SU-DHL-6 (cell line): ENCODE measurements around the gene RPL34.

ENCODE experiments used
- EZH2phosphoT487 ChIP-seq: fragments of 200-600 bp; sonication (generic), shearing (Covaris generic); conservative IDR thresholded peaks from 2 replicates; pipeline ENCODE4 v1.6.1; 2018; ENCODE audit warnings: mild to moderate bottlenecking, antibody characterized with exemption, low read length, moderate library complexity, mixed read lengths
- TF ChIP-seq, protein P1 (sequence below): fragments of 200-600 bp; sonication (generic); IDR thresholded peaks from one replicate; pipeline ENCODE4 v1.5.1; 2017; ENCODE audit warnings: antibody characterized with exemption, mild to moderate bottlenecking, low read length, moderate library complexity; ENCODE audit not compliant: insufficient read depth, poor library complexity, severe bottlenecking

DNA sequence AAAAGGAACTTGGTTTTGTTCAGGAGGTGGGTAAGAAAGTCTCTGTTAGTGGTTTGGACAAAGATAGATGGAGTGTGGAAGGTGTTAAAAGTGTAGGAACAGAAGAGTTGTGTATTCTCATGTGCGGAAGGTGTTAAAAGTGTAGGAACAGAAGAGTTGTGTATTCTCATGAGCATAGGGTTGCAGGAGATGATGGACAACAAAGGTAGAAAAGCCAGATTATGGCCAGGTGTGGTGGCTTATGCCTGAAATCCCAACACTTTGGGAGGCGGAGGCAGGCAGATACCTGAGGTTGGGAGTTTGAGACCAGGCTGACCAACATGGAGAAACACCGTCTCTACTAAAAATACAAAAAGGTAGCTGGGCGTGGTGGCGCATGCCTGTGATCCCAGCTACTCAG is 2.5 kb downstream of the RPL34 start:
- TF ChIP-seq, protein P1, sequence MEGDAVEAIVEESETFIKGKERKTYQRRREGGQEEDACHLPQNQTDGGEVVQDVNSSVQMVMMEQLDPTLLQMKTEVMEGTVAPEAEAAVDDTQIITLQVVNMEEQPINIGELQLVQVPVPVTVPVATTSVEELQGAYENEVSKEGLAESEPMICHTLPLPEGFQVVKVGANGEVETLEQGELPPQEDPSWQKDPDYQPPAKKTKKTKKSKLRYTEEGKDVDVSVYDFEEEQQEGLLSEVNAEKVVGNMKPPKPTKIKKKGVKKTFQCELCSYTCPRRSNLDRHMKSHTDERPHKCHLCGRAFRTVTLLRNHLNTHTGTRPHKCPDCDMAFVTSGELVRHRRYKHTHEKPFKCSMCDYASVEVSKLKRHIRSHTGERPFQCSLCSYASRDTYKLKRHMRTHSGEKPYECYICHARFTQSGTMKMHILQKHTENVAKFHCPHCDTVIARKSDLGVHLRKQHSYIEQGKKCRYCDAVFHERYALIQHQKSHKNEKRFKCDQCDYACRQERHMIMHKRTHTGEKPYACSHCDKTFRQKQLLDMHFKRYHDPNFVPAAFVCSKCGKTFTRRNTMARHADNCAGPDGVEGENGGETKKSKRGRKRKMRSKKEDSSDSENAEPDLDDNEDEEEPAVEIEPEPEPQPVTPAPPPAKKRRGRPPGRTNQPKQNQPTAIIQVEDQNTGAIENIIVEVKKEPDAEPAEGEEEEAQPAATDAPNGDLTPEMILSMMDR = no peak
- TF ChIP-seq EZH2phosphoT487 = no peak
